Esophagus squamous epithelium (tissue), 4 donors: ENCODE data around the gene PHC3.

Experiments used
- CTCF ChIP-seq, 6 experiments: fragments of 450-650 bp in 4 of 6; fragments of 200-600 bp in 2 of 6; sonication (generic) in 2 of 6; IDR thresholded peaks; one replicate each; pipeline ENCODE4 v1.5.1; 2016 to 2019; ENCODE audit warnings: antibody characterized with exemption in 6 of 6, mild to moderate bottlenecking in 4 of 6, moderate library complexity in 4 of 6
- POLR2A ChIP-seq, 4 donors: fragments of 450-650 bp; IDR thresholded peaks; one replicate each; pipeline ENCODE4 v1.6.1; 2017; ENCODE audit warnings: antibody characterized with exemption in 4 of 4, mild to moderate bottlenecking in 4 of 4, moderate library complexity in 3 of 4

GRCh38 chr3:170117134-170117533 is 64.4 kb downstream of the PHC3 start:
- TF ChIP-seq CTCF (IDR thresholded peaks at IDR 0.05) (peak in 2 of 6 experiments; percentile 8 to 27), POLR2A (IDR thresholded peaks at IDR 0.05) (no peak)
